GM12891 (cell line): ENCODE results near the gene DIS3L2.

Experiments
- DNase-seq: peaks from one replicate; pipeline ENCODE4 v3.0.0; 2011; ENCODE audit warnings: low spot score; ENCODE audit not compliant: insufficient read length
- FAIRE-seq: peaks from 2 replicates; lab custom pipeline; 2011; peaks lifted over from hg19 to GRCh38; lab: Jason Lieb, UNC
- PAX5 ChIP-seq: IDR thresholded peaks from 2 replicates; pipeline ENCODE4 v1.6.1; 2011; ENCODE audit warnings: low read length, moderate library complexity, mild to moderate bottlenecking; ENCODE audit not compliant: insufficient read depth, severe bottlenecking
- POLR2A ChIP-seq: IDR thresholded peaks from 2 replicates; pipeline ENCODE4 v1.6.1; 2011; ENCODE audit warnings: low read depth, low read length, control low read depth
- POLR2AphosphoS5 ChIP-seq: IDR thresholded peaks from 2 replicates; pipeline ENCODE4 v1.6.1; 2011; ENCODE audit warnings: low read depth, low read length, control low read depth
- POU2F2 ChIP-seq: IDR thresholded peaks from 2 replicates; pipeline ENCODE4 v1.6.1; 2011; ENCODE audit warnings: low read depth, mild to moderate bottlenecking, control low read depth, low read length, moderate library complexity
- SPI1 ChIP-seq: IDR thresholded peaks from 2 replicates; pipeline ENCODE4 v1.6.1; 2011; ENCODE audit warnings: low read depth, low read length, control low read depth
- TAF1 ChIP-seq: IDR thresholded peaks from 2 replicates; pipeline ENCODE4 v1.6.1; 2011; ENCODE audit warnings: low read depth, low read length, control low read depth

The DIS3L2 gene

DNA sequence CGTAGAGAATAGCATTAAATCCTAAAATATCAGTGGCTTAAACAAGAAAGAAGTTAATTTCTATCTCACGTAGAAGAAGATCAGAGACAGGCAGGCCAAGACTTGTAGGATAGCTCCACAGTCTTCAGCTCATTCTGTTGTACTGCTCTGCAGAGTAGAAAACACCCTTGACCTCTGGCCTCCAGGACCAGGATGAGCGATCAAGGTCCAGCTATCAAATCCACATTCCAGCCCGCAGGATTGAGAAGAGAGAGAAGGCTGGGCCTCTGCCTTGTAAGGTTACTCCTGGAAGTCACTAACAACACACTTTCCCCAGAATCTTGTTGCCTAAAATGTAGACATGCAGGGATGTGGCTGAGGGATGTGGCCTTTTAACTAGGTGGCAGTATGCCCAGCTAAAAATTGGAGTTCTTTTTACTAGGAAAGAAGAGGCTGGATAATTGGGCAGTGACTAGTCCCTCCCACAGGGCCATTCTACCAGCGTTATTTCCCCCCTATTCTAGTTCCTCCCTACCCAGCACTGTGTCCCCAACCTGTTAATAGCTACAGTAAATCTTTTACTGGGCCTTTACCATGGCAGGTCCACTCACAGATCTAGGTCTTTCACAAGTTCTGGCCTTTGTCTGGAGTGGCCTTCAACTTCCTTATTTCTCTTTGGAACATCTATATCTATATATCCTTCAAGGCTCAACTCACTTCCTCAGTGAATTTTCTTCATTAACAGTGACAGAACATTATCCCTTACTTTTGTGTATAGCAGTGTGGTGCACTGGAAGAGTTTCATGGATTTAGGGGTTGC is 165.0 kb downstream of the DIS3L2 start:
- FAIRE-seq (no peak), DNase-seq (no peak)
- TF ChIP-seq POLR2A (no peak), SPI1 (no peak), PAX5 (no peak), POLR2AphosphoS5 (no peak), TAF1 (no peak), POU2F2 (no peak)

DNA sequence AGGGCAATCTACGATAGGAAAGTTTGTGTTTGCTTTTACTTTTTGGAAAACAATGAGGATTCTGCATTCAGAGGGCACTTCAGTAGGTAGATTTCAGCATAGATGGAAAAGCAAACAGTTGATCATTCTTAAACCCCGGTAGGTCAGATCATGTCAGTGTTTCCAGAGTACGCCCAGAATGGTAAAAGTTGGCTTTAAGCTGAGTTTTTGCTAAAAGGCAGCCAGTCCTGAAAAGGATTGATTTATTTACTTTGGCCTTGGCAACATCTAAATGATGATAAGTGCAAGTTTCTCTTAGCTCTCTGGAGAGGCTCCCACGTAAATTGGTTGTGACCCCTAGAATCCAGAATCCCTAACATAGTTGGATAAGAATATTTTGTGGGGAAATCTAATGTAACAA is 168.0 kb downstream of the DIS3L2 start:
- no peak for FAIRE-seq
- TF ChIP-seq SPI1 = no peak
- no peak for TF ChIP-seq POU2F2
- no peak for TF ChIP-seq PAX5
- TF ChIP-seq POLR2AphosphoS5 = no peak
- TF ChIP-seq POLR2A = no peak
- no peak for TF ChIP-seq TAF1
- no peak for DNase-seq

DNA sequence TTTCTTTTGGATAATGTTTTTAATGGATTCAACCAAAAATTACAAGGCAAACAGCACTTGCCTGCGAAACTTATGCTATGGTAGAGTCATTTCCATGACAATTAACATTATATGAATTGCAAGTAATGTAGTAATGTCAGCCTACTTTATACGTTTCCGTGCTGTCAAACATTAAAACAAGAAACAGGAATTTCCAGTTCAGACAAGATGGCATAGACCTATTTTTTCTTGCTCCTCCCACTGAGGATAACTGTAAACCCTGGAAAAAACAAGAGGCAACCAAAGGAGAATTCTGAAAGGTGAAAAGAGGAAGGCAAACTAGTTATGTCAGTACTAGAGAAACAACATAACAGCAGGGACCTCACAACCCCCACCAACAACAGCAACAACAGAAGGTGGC is 170.7 kb downstream of the DIS3L2 start:
- FAIRE-seq = no peak
- DNase-seq = no peak
- TF ChIP-seq SPI1 (peak; percentile 76), TAF1 (no peak)

DNA sequence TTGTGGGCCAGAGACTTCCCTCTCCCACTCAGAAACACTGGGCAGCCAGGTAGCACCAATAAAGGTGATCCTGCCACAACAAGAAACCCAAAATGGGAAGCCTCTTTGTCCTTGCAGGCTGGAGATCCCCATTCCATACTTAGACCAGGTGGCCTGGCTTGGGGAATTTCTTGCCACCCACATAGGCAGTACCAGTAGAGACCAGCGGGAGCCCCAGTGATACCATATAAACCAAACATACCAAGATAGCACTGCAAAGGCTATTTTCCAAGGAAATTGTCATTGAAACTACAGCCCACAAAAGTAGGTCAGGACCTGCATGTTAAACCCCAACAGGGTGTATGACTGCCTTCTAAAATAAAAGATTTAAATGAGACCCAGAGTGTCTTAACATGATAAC is 171.6 kb downstream of the DIS3L2 start:
- DNase-seq (no peak), FAIRE-seq (no peak)
- TF ChIP-seq SPI1 = no peak
- TF ChIP-seq TAF1 = no peak
- no peak for TF ChIP-seq POLR2A
- TF ChIP-seq PAX5 = no peak
- no peak for TF ChIP-seq POU2F2
- no peak for TF ChIP-seq POLR2AphosphoS5

- FAIRE-seq = no peak
- no peak for TF ChIP-seq TAF1
- TF ChIP-seq POLR2AphosphoS5 = no peak
- no peak for TF ChIP-seq PAX5
- no peak for TF ChIP-seq POU2F2
- TF ChIP-seq POLR2A = no peak
- TF ChIP-seq SPI1 = no peak
- DNase-seq = no peak
Measured at GRCh38 chr2:232134939-232135338, 173.4 kb downstream of the DIS3L2 start.

- no peak for FAIRE-seq
- no peak for DNase-seq
- TF ChIP-seq TAF1 (no peak), PAX5 (no peak), POLR2A (no peak), POLR2AphosphoS5 (no peak)
Measured at GRCh38 chr2:232137356-232138147, 176.0 kb downstream of the DIS3L2 start.

DNA sequence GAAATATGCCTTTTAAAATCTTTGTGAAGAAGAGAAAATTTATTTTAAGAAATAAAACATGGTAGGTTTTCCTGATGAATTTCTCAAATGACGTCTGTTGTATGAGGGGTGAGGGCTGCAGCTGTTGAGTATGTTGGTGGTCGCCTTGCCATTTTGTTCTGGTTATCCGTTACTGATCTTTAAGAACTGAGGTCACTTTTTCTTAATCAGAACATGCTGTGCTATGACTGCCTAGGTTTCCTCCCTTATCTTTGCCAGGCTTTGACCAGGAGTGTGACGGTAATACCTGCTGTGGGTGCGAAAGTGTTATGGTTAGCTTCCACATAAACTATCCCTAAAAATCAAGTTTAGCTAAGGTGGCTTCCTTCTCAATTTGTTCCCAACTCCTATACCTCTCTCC is 176.9 kb downstream of the DIS3L2 start:
- TF ChIP-seq POU2F2 = no peak
- no peak for TF ChIP-seq POLR2A
- TF ChIP-seq SPI1 = no peak
- no peak for TF ChIP-seq TAF1
- no peak for TF ChIP-seq POLR2AphosphoS5
- no peak for TF ChIP-seq PAX5
- FAIRE-seq (peak; percentile 9), DNase-seq (no peak)

- DNase-seq (no peak), FAIRE-seq (peak; percentile 5)
- TF ChIP-seq SPI1 = no peak
Measured at GRCh38 chr2:232139171-232139594, 177.7 kb downstream of the DIS3L2 start.

DNA sequence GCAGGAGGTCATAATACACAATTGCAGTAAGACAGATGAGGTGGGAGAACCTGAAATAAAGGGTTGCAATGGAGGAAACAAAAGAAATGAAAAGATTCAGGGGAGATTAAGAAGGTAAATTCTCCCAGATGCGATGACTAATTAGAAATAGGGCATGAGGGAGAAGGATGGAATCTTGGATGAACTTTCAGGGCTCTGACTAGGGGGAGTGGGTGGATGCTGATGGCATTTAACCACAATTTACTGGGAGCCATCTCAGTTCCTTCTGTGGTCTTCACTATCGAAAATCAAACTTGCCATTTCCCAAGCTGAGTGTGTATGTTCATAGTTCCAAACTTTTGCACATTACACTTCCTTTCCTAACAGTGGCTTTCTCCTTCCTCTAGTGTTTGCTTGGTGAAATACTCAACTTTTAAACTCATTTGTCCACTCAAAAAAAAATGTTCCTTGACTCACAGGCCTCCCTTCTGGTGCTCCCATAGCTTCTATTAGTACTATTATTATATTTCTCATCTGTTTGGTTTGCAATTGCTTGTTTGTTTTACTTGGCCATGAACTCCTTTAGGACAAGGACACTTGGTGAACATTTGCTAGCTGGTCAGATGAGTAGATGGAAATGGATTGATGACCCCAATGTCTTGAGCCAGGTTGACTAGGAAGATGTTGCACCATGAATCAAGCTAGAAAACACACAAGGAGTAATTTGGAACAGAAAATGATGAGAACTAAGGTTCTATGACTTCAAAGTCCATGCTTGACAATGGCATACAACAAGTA is 178.5 kb downstream of the DIS3L2 start:
- TF ChIP-seq TAF1 = no peak
- no peak for TF ChIP-seq POU2F2
- TF ChIP-seq PAX5 = no peak
- no peak for TF ChIP-seq POLR2AphosphoS5
- TF ChIP-seq SPI1 = no peak
- TF ChIP-seq POLR2A = no peak
- FAIRE-seq (no peak), DNase-seq (no peak)
